ENCODE measurements around the gene STX16.

Gene STX16

GRCh38 chr20:58634059-58634458 lies 17.0 kb upstream of the STX16 start:
- no peak overlapping the region for H3K27ac ChIP-seq
- TF ChIP-seq ZFX (IDR thresholded peaks at IDR 0.05) (no peak), CTCF (conservative IDR thresholded peaks at IDR 0.05) (no peak)

- TF ChIP-seq ZFX (IDR thresholded peaks at IDR 0.05) (no peak), CTCF (conservative IDR thresholded peaks at IDR 0.05) (no peak)
Measured at GRCh38 chr20:58634521-58635278, 16.4 kb upstream of the STX16 start.

GRCh38 chr20:58635279-58635665 lies 15.8 kb upstream of the STX16 start:
- no peak for TF ChIP-seq CTCF (conservative IDR thresholded peaks at IDR 0.05)
- no peak for TF ChIP-seq ZFX (IDR thresholded peaks at IDR 0.05)

More at GRCh38 chr20:58634521-58635278, 16.4 kb upstream of the STX16 start:
- H3K27ac ChIP-seq, result no peak overlapping the region

GRCh38 chr20:58636396-58636982 lies 14.6 kb upstream of the STX16 start:
- no peak for TF ChIP-seq CTCF (conservative IDR thresholded peaks at IDR 0.05)
- no peak for TF ChIP-seq ZFX (IDR thresholded peaks at IDR 0.05)

More at GRCh38 chr20:58635279-58635665, 15.8 kb upstream of the STX16 start:
- no peak overlapping the region for H3K27ac ChIP-seq

GRCh38 chr20:58636983-58637421 lies 14.1 kb upstream of the STX16 start:
- no peak overlapping the region for H3K27ac ChIP-seq
- no peak for TF ChIP-seq CTCF (conservative IDR thresholded peaks at IDR 0.05)
- no peak for TF ChIP-seq ZFX (IDR thresholded peaks at IDR 0.05)

More at GRCh38 chr20:58636396-58636982, 14.6 kb upstream of the STX16 start:
- H3K27ac ChIP-seq, result no peak overlapping the region

GRCh38 chr20:58637466-58638213 lies 13.4 kb upstream of the STX16 start:
- TF ChIP-seq ZFX (IDR thresholded peaks at IDR 0.05) (no peak), CTCF (conservative IDR thresholded peaks at IDR 0.05) (no peak)
- H3K27ac ChIP-seq, result no peak overlapping the region
